Stimulated activated CD4-positive, alpha-beta T cell treated with anti-CD3 and anti-CD28 coated beads, Interleukin-4, amount 100 ng/mL, for 4 hours (primary cell): ENCODE results near the gene SNAPC4.

Experiments used
- DNase-seq, 2 experiments: peaks; one replicate each; pipeline ENCODE4 v3.0.0-alpha.2; 2020

SNAPC4 gene

DNA sequence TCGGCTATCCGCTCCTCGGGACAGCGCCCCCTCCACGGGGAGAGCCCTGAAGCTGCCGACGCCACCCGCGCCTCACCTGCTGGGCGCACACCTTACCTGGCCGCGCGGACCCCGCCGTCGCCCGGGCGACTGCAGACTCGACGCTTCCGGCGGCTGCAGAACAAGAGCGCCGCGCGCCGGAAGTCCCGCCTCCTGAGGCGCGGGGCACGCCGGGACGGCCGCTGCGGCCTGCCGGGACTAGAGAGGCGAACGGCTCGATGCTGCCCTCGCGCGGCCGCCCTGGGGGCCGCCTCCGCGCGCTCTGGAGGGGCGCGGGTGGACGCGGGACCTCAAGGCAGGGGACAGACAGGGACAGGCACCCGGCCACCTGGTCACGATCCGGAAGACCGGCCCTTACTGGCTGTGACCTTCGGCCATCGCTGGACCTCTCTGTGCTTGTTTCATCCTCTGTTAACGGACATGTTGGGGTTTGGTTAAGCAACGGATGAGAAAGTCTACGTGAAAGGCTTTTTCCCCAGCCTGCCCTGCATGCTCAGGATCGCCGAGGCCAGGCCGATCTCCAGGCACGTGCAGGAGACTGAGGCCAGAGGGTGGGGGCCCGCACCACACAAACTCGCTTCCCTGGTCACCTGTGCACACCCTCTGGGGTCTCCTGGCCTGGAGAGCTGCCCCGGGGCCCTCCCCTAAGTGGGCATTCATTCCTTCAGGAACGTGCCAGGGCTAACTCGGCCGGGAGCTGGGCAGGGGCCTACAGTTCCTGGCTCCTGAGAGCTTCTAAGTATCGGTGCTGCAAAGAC is at the start of gene SNAPC4:
TSS of gene SNAPC4 (minus strand) at position 133 of the 797 bp plus-strand sequence. CDS start 1,742 bp downstream, outside the sequence.
- DNase-seq, result peak; percentile 84 to 90

DNA sequence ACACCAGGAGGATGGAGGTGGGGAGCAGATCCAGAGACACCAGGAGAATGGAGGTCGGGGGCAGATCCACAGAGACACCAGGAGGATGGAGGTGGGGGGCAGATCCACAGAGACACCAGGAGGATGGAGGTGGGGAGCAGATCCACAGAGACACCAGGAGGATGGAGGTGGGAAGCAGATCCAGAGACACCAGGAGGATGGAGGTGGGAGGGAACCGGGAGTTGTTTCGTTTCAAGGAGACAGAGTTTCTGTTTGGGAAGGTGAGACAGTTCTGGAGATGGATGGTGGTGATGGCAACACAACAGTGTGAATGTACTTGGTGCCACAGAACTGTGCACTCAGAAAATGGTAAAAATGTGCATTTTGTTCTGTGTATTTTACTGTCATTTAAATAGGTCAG is 48.7 kb upstream of the SNAPC4 start:
- DNase-seq, result no peak

GRCh38 chr9:136447173-136447778 is 47.3 kb upstream of the SNAPC4 start:
- no peak for DNase-seq

- DNase-seq, result no peak
Observed at GRCh38 chr9:136445799-136446198, 45.8 kb upstream of the SNAPC4 start.

DNA sequence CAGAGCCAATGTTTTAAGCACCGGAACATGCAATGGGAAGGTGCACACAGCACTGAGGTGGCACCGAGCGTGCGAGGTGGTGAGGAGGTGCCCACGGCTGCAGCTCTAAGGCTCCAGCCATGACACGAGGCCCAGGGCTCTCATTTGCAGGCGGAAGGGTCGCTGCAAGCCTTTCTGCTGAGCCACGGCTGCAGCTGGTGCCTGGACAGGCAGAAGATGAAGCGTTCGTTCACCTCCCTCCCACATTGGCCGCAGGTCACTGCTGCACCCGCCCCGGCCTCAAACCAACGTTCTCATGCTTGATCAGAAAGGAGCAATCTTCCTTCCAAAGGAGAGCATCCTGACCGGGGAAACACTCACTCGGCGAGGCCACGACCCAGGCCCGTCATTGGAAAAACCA is 44.1 kb upstream of the SNAPC4 start:
- DNase-seq, result no peak

DNA sequence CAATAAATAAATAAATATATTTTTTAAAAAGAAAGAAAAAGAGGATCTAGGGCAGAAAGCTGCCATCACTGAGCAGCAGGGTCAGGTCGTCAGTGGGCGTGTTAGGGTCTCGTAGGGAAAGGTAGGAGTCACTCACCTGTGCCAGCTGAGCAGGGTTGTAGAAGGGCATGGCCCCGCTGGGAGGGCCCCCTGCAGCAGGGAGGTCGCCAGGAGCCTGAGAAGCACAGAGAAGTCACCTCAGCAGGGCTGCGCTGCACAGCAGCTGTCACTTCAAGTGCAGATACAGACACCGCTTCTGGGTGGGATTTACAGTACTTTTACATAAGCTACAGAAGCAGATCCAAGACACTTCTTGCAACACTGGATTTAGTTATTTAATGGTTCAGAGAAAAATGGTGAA is 43.7 kb upstream of the SNAPC4 start:
- DNase-seq, result no peak

- DNase-seq, result no peak
Observed at GRCh38 chr9:136443087-136443486, 43.1 kb upstream of the SNAPC4 start.

- DNase-seq, result no peak
Observed at GRCh38 chr9:136442265-136442664, 42.3 kb upstream of the SNAPC4 start.

- no peak for DNase-seq
Observed at GRCh38 chr9:136441681-136442245, 41.8 kb upstream of the SNAPC4 start.

GRCh38 chr9:136441191-136441680 is 41.3 kb upstream of the SNAPC4 start:
- no peak for DNase-seq

DNA sequence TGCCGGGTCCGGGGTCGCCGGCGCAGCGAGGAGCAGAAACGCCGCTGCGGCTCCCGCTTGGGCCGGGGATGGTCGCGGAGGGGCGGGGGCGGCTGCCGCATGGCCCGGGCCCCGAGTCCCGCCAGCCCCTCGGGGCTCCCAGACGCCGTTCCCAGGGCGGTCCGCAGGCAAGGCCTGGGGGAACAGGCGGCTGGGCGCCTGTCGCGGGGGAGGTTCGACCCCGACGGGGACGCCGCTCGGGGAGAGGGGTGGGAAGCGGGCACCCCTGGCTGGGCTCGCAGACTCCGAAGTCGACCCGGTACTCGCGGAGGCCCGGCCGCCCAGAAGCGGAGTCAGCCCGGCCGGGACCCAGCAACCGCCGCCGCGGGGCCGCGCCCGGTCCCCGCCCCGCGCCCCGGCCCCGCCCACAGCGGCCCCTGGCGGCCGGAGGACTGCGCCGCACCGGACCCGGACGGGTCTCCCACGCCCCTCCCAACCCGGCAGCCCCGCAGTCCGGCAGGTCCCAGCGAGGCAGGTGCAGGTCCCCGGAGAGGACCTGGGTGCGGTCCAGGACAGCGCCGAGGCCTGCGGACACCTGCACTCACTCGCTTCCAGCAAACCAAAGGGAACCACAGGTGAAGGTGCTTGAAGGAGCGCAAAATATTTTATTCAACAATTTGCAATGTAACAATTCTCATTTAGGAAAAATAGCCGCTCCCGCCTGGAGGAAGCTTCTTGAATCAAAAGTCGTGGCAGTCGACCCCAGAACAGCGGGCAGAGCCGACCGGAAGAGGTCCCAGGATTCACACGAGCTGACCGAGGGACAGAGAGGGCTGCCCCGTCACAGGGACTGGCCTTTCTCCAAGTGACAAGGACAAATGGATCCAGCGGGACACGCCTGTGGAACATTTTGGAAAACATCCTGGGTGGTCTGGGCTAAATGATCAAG is 39.8 kb upstream of the SNAPC4 start, which contains the start of gene INPP5E:
TSS of gene INPP5E (minus strand) at position 365 of the 928 bp plus-strand sequence. CDS start 426 bp downstream, outside the sequence.
- peak; percentile 70 to 91 for DNase-seq

DNA sequence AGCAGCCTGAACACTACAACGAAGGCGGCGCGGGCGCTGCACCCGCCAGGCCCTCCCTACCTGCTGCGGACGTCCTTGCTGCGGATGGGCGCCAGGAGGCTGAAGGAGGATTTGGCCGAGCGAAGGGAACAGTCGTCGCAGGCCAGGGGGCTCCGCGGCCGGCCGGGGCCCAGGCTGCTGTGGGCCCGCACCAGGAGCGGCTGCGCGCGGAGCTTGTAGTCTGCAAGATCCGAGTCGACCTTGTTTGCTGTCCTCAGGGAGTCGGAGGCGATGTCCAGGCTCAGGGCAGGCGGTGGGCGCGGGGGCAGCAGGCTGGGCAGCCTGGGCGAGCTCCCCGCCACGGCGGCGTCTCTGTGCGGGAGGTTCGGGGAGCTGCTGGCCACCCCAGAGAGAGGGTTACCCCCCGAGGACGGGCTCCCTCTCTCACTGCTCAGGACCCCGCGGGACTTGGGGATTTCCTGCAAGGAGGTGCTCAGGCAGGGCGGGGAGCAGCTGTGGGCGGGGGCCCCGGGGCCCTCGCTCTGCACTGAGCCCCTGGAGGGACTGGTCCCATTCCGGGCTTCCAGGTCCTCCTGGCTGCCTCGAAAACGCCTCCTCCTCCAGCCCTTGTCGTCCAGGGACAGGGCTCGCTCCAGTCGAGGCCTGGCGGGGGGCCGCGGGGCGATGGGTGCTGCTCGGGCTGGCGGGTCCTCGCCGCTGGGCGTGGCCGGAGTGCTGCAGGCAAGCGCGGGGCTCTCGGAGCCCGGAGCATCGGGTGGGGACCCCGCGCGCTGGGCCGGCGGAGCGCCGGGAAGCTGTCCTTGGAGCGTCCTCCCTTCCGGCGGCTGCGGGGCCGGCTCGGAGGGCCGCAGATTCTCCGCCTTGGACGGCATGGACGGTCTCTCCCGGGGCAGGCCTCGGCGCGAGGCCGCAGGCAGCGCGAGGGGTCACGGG is 38.8 kb upstream of the SNAPC4 start:
- DNase-seq, result peak; percentile 56 to 57

- DNase-seq, result no peak
Observed at GRCh38 chr9:136437839-136438547, 38.0 kb upstream of the SNAPC4 start.

- no peak for DNase-seq
Observed at GRCh38 chr9:136437430-136437829, 37.5 kb upstream of the SNAPC4 start.

DNA sequence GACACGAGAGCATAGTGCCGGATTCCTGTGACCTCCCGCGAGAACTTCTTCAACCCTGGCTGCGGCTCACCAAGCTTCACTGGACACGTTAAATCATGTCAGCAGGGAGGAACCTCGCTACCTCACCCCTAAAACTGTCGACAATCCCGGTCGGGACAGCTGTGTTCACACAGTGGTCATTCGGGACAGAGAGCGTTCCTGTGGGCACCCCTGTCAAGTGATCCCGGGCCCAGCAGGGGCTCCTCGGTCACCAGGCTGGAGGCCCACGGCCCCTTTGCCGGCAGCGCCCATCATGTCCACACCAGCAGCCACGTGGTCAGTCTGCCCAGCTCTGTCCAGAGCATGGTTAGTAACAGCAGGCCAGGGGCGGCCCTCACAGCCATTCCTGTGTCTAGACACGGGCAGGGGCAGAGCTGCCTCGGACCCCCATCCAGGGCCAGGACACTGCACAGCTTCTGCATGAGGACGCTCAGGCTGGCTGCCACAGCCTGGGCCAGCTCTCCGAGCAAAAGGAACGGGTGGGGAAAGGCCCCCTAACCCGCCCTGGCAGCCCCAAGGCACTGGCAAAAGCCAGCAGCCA is 36.2 kb upstream of the SNAPC4 start:
- no peak for DNase-seq

GRCh38 chr9:136434580-136435169 is 34.7 kb upstream of the SNAPC4 start:
- no peak for DNase-seq

DNA sequence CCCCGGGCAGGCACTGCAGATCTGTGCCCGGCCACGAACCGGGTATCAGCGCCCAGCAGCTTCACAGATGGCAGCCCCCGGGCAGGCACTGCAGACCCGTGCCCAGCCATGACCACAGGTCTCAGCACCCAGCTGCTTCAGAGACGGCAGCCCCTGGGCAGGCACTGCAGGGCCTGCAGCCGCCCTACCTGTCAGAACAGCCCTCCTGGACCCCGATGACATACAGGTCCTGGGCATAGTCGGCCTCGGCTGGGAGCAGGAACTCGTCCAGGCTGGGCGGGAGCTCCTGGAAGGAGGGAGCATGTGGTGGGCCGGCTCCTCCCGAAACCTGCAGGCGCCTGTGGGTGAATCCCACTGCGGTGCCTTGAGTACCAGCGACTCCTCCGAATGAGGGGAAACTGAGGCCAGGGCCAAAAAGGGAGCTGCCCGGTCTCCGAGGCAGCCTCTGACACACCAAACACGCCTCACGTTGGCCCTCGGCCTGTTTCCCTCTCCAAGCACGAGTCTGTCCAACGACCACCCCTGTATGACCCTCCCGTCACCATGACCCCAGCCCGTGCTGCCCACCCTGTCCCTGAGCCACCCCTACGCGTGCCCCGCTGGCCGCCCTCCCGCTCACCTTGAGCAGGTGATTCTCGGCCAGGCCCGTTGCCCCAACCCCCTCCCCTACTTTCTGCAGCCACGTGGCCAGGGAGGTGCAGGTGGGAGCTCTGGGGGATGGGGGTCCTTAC is 34.0 kb upstream of the SNAPC4 start:
- no peak for DNase-seq

- no peak for DNase-seq
Observed at GRCh38 chr9:136433043-136433715, 33.2 kb upstream of the SNAPC4 start.

GRCh38 chr9:136432591-136432990 is 32.6 kb upstream of the SNAPC4 start:
- no peak for DNase-seq
